Dermis blood vessel endothelial cell (primary cell): Measurements from ENCODE around the gene HMGXB3. TPM values are rescaled to one million over a fixed set of nuclear protein-coding genes. Genes with fewer than 3 reads are reported as not detected.

Source experiments
- DNase-seq: peaks from one replicate; pipeline ENCODE4 v3.0.0; 2010
- total RNA-seq: library from RNA; depleted of rRNA; stranded (reverse); fragments of >200 nt; gene quantifications from 2 replicates; pipeline ENCODE4 v1.2.3, GENCODE V29; 2014

The HMGXB3 gene
- total RNA-seq, 1 donor from 2014 or later, result 33.2 TPM

DNA sequence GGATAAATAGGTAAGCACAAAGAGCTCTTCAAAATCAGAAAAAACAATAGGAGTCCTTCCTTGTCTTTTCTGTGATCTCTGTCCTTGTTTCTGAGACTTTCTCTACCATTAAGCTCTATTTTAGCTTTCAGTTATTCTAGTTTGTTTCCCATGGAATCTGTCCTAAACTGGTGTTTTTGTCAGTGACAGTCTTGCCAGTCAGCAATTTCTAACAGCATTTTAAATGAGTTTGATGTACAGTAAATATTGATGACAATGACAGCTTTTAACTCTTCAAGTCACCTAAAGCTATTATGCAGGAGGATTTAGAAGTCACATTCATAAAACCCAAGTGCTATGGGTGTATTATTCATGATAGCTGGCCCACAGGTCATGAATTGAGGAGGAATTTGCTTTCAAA lies 18.0 kb upstream of the HMGXB3 start:
- no peak for DNase-seq

- no peak for DNase-seq
Observed at GRCh38 chr5:149988126-149988525, 12.4 kb upstream of the HMGXB3 start.

GRCh38 chr5:149990518-149991376 lies 9.8 kb upstream of the HMGXB3 start:
- DNase-seq, result peak; percentile 89

DNA sequence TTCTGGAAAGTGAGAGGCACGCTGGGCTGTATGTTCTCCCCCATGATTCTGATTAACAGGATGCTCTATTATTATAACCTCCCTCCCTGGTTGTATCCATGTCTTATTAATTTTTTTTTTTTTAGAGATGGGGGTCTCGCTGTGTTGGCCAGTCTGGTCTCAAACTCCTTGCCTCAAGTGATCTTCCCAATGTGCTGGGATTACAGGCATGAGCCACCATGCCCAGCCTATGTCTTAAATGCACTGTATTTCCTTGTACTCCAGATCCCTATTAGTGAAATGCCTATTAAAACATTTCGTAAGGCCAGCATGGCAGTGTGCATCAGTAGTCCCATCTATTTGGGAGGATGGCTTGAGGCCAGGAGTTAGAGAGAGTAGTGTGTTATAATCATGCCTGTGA lies 7.1 kb upstream of the HMGXB3 start:
- DNase-seq, result no peak

- DNase-seq, result no peak
Observed at GRCh38 chr5:149995385-149996204, 4.9 kb upstream of the HMGXB3 start.

DNA sequence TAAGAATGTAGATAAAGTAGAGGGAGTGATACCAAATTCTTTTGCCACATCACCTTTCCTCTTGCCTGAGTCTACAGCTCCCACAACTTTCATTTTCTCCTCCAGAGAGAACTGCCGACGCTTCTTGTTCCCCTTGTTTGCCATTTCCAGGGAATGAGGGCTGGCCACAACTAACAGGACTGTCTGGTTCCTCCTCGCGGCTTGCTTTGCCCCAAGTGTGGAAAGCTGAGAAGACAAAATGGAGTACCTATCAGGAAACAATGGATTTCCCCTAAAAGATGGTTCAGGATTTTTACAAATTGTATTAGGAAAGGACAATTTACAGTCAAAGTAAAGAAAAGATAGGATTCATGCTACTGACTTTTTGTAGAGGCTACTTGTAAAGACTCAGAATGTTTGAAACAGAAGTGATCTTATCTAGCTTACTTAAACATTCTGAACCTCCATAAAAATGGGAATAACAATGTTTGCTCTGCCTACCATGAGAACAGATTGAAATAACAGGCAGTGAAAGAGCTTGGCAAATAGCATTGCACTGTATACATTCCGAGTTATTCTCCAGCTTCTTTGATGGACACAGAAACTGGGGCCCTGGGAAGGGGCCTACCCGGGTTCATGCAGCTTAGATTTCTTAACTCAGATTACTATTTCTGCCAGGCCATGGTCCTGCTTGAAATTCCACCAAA lies 4.2 kb upstream of the HMGXB3 start:
- DNase-seq, result no peak

GRCh38 chr5:149998281-149998680 lies 2.3 kb upstream of the HMGXB3 start:
- DNase-seq, result no peak

- no peak for DNase-seq
Observed at GRCh38 chr5:149999359-149999758, 1.2 kb upstream of the HMGXB3 start.

DNA sequence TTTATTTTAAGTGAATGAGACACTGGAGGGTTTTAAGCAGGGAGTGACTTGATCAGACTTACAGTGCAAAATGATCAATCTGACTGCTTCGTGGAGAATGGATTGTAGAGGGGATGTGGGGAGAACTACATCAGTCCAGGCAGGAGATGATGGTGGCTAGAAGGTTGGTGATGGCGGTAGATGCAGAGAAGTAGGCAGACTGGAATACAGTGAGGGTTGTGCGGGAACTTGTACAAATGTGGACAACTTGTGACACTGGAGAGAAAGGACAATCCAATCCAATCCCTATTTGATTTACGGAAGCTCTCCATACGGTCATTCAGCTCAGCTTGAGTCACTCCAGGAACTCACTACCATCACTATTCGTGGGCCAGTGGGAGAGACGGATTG lies 678 bp upstream of the HMGXB3 start:
- no peak for DNase-seq

- DNase-seq, result peak; percentile 61
Observed at GRCh38 chr5:150000990-150001659, 586 bp downstream of the HMGXB3 start.

- peak; percentile 85 for DNase-seq
Observed at GRCh38 chr5:150001660-150002486, 1.3 kb downstream of the HMGXB3 start.

GRCh38 chr5:150006318-150006717 lies 5.8 kb downstream of the HMGXB3 start:
- DNase-seq, result no peak

DNA sequence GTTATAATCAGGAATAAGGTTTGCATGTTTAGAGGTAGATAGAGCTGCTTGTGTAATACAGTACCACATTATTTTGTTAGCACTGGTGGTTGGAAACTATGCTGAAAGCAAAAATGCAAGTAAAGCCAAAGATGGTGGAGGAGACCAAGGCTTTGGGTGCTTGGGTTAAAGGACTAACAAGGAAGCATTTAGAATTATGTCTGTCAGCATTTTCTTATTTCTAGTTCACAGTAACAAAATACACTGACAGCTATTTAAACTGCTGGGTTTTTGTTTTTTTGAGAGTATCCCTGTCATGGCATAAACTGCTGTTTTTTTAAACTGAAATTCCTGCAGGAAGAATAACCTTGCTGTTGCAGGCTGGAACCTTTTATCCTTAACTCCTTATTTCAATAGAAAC lies 6.5 kb downstream of the HMGXB3 start:
- no peak for DNase-seq

- DNase-seq, result no peak
Observed at GRCh38 chr5:150009671-150010387, 9.3 kb downstream of the HMGXB3 start.

DNA sequence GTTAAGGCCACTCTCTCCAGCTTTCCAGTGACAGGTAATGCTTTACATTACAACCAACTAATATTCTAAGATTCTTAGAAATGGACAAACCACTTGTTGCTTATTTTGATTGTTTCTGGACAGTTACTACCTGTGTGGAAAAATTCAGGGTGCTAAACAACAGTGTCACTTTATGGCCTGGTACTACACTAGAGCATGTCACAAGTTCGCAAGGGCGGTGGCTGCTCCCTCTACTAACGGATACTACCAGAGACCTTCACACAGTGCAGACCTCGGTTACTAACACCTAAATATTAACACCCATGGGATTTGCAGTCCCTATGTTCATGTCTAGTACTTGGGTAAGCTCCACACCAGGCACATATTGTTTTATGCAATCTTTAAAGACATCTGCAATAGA lies 13.4 kb downstream of the HMGXB3 start:
- no peak for DNase-seq

- DNase-seq, result no peak
Observed at GRCh38 chr5:150014456-150014855, 13.9 kb downstream of the HMGXB3 start.

DNA sequence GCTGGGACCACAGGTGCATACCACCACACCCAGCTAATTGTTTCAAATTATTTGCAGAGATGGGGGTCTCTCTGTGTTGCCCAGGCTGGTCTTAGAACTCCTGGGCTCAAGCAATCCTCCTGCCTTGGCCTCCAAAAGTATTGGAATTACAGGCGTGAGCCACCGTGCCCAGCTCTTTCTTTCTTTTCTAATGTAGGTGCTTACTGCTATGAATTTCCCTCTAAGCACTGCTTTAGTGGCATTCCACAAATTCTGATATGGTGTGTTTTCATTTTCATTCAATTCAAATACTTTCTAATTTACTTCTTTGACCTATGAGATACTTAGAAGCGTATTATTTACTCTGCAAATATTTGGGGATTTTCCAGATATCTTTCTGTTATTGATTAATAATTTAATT lies 14.9 kb downstream of the HMGXB3 start:
- DNase-seq, result no peak

GRCh38 chr5:150016537-150016936 lies 16.0 kb downstream of the HMGXB3 start:
- DNase-seq, result no peak

GRCh38 chr5:150017226-150018005 lies 16.9 kb downstream of the HMGXB3 start:
- DNase-seq, result peak; percentile 37

GRCh38 chr5:150020249-150020648 lies 19.7 kb downstream of the HMGXB3 start:
- DNase-seq, result no peak
